ENCODE results near the gene BORCS6. TPM values are rescaled to one million over a fixed set of nuclear protein-coding genes. Genes with fewer than 3 reads are reported as not detected.
A peak's percentile ranks its signal among the peaks of the same experiment; 100 is the strongest.

BORCS6 gene
- total RNA-seq, 1 experiment from 2014 or later = 9.3 TPM

DNA sequence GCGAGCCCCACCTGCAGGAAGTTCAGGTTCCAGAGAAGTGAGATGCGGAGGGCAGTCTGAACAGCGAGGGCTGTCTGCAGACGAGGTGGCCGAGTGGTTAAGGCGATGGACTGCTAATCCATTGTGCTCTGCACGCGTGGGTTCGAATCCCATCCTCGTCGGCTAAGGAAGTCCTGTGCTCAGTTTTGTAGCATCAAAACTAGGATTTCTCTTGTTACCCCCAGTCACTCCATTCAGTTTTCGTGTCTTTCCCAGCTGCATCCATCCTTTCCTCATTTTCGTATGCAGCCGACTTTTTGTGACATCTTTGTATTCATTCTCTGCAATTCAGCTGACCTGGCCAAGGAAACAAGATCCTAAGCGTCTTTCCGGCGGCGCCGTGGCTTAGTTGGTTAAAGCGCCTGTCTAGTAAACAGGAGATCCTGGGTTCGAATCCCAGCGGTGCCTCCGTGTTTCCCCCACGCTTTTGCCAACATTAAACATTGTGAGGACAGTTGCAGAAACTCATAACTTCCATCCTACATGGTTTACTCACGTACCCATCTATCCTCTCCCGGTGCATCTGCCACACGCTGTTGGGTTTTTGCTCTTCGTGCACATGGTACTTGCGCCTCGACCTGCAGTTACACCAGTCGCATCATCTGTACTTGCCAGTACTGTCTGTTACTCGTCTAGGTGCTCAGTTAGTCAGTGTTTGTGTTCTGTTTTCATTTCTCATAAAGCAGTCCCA is 3.0 kb downstream of the BORCS6 start:
- peak overlapping the region; percentile 71 to 94 for H3K4me3 ChIP-seq (ENCODE audit: low read depth in 2 of 2, low read length in 2 of 2)
- ChIA-PET POLR2A (interaction anchor here (1.4 kb wide), 1 partner anchor 14 kb away, joined by 5 read pairs; no protein-coding TSS in a partner anchor), CTCF (no interaction called here)
- peak overlapping the region; percentile 88 for H3K27ac ChIP-seq (ENCODE audit: low read length)
- ATAC-seq (peak; percentile 68), DNase-seq (ENCODE audit: low read depth, low spot score) (peak; percentile 99)
- peaks cover 15% of the 10 kb centered on the region for H3K4me1 ChIP-seq (ENCODE audit: control insufficient read depth, insufficient read depth, low read length)
- no peaks in the 10 kb centered on the region for H3K36me3 ChIP-seq (ENCODE audit: control insufficient read depth, insufficient read depth, low read length)
- H3K9me3 ChIP-seq (ENCODE audit: control insufficient read depth, insufficient read depth, low read depth, low read length) = no peaks in the 10 kb centered on the region
- no peaks in the 10 kb centered on the region for H3K27me3 ChIP-seq (ENCODE audit: control insufficient read depth, insufficient read depth, low read length)
- intact Hi-C loops (cut with micrococcal nuclease; ENCODE audit: unreplicated experiment) (no loop called here), in situ Hi-C loops (cut with HindIII; ENCODE audit: low pct_unique_long_range_greater_than_20kb, low sequenced_read_pairs) (no loop called here)
- no TSS peak for BruUV-seq (replicated peaks)
- TF ChIP-seq SIN3A (IDR thresholded peaks at IDR 0.05; ENCODE audit: borderline replicate concordance, insufficient read depth, low read depth, low read length) (no peak), TCF7L2 (IDR thresholded peaks at IDR 0.05; ENCODE audit: low read depth, low read length) (no peak), POLR2AphosphoS5 (IDR thresholded peaks at IDR 0.05; ENCODE audit: low read depth, low read length) (no peak)
- TF ChIP-seq, protein P1, sequence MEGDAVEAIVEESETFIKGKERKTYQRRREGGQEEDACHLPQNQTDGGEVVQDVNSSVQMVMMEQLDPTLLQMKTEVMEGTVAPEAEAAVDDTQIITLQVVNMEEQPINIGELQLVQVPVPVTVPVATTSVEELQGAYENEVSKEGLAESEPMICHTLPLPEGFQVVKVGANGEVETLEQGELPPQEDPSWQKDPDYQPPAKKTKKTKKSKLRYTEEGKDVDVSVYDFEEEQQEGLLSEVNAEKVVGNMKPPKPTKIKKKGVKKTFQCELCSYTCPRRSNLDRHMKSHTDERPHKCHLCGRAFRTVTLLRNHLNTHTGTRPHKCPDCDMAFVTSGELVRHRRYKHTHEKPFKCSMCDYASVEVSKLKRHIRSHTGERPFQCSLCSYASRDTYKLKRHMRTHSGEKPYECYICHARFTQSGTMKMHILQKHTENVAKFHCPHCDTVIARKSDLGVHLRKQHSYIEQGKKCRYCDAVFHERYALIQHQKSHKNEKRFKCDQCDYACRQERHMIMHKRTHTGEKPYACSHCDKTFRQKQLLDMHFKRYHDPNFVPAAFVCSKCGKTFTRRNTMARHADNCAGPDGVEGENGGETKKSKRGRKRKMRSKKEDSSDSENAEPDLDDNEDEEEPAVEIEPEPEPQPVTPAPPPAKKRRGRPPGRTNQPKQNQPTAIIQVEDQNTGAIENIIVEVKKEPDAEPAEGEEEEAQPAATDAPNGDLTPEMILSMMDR (IDR thresholded peaks at IDR 0.05) = no peak
- TF ChIP-seq, protein P2, sequence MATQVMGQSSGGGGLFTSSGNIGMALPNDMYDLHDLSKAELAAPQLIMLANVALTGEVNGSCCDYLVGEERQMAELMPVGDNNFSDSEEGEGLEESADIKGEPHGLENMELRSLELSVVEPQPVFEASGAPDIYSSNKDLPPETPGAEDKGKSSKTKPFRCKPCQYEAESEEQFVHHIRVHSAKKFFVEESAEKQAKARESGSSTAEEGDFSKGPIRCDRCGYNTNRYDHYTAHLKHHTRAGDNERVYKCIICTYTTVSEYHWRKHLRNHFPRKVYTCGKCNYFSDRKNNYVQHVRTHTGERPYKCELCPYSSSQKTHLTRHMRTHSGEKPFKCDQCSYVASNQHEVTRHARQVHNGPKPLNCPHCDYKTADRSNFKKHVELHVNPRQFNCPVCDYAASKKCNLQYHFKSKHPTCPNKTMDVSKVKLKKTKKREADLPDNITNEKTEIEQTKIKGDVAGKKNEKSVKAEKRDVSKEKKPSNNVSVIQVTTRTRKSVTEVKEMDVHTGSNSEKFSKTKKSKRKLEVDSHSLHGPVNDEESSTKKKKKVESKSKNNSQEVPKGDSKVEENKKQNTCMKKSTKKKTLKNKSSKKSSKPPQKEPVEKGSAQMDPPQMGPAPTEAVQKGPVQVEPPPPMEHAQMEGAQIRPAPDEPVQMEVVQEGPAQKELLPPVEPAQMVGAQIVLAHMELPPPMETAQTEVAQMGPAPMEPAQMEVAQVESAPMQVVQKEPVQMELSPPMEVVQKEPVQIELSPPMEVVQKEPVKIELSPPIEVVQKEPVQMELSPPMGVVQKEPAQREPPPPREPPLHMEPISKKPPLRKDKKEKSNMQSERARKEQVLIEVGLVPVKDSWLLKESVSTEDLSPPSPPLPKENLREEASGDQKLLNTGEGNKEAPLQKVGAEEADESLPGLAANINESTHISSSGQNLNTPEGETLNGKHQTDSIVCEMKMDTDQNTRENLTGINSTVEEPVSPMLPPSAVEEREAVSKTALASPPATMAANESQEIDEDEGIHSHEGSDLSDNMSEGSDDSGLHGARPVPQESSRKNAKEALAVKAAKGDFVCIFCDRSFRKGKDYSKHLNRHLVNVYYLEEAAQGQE (IDR thresholded peaks at IDR 0.05; ENCODE audit: insufficient read depth in 1 of 2, low read depth in 2 of 2, low read length in 1 of 2) = no peak

DNA sequence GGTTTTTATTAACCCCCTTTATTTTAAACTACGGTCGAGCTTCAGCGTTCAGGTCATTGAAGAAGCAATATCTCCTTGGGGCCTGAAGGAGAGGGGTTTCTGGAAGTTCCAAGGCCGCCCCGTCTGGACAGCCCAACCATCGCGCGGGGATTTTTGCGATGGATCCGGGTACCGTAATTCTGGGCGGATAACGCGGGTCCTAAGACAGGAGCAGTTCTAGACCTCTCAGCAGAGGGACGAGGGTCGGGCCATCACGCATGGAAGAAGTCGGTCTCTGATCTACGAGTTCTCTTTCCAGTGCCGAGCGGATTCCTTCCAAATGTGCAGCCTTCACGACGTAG is 3.6 kb downstream of the BORCS6 start:
- ATAC-seq (peak; percentile 0), DNase-seq (ENCODE audit: low read depth, low spot score) (no peak)
- no TSS peak for BruUV-seq (replicated peaks)
- POLR2A ChIA-PET = no interaction called here
- CTCF ChIA-PET = no interaction called here
- Histone ChIP-seq H3K27me3 (ENCODE audit: control insufficient read depth, insufficient read depth, low read length) (no peaks in the 10 kb centered on the region), H3K27ac (ENCODE audit: low read length) (peak overlapping the region; percentile 85), H3K4me3 (ENCODE audit: low read depth in 2 of 2, low read length in 2 of 2) (peak overlapping the region; percentile 71 to 94), H3K9me3 (ENCODE audit: control insufficient read depth, insufficient read depth, low read depth, low read length) (no peaks in the 10 kb centered on the region), H3K4me1 (ENCODE audit: control insufficient read depth, insufficient read depth, low read length) (peaks cover 10% of the 10 kb centered on the region), H3K36me3 (ENCODE audit: control insufficient read depth, insufficient read depth, low read length) (no peaks in the 10 kb centered on the region)
- intact Hi-C loops (cut with micrococcal nuclease; ENCODE audit: unreplicated experiment) = no loop called here
- TF ChIP-seq SIN3A (IDR thresholded peaks at IDR 0.05; ENCODE audit: borderline replicate concordance, insufficient read depth, low read depth, low read length) = peak; percentile 48; the same call in 1 of the 2 replicates
- TF ChIP-seq TCF7L2 (IDR thresholded peaks at IDR 0.05; ENCODE audit: low read depth, low read length) = no peak
- in situ Hi-C loops (cut with HindIII; ENCODE audit: low pct_unique_long_range_greater_than_20kb, low sequenced_read_pairs) = no loop called here

Data from Panc1 (cell line).